Heart left ventricle (tissue), 16 donors: ENCODE measurements around the gene TSKU. TPM values are rescaled to one million over a fixed set of nuclear protein-coding genes. Genes with fewer than 3 reads are reported as not detected.

Source experiments
- ATAC-seq, 4 donors: fragments of 200-7000 bp; cut with Tn5 transposase; one replicate each; pipeline ENCODE4 v1.9.1; 2020 to 2022; ENCODE audit warnings: moderate library complexity in 4 of 4, mild to moderate bottlenecking in 3 of 4, moderate number of reproducible peaks in 1 of 4
- DNase-seq, 5 donors: peaks; one replicate each; pipeline ENCODE4 v3.0.0-alpha.2; 2020
- H3K27ac ChIP-seq, 12 donors: fragments of 200-600 bp; sonication (generic) in 4 of 12; one replicate each; pipeline versions ENCODE4 v1.5.0 to v1.8.0; 2016 to 2022; ENCODE audit warnings: mild to moderate bottlenecking in 2 of 12
- H3K27me3 ChIP-seq, 9 donors: fragments of 200-600 bp; sonication (generic) in 2 of 9; one replicate each; pipeline versions ENCODE4 v1.5.1 to v1.8.0; 2016 to 2022; ENCODE audit warnings: mild to moderate bottlenecking in 3 of 9
- H3K36me3 ChIP-seq, 9 donors: fragments of 200-600 bp; sonication (generic) in 2 of 9; one replicate each; pipeline versions ENCODE4 v1.5.0 to v1.8.0; 2018 to 2022; ENCODE audit warnings: mild to moderate bottlenecking in 2 of 9
- H3K4me1 ChIP-seq, 12 donors: fragments of 200-600 bp; sonication (generic) in 4 of 12; one replicate each; pipeline versions ENCODE4 v1.5.0 to v1.8.0; 2016 to 2022; ENCODE audit warnings: mild to moderate bottlenecking in 3 of 12
- H3K4me3 ChIP-seq, 12 donors: fragments of 200-600 bp; sonication (generic) in 4 of 12; one replicate each; pipeline versions ENCODE4 v1.5.0 to v1.8.0; 2017 to 2022; ENCODE audit warnings: mild to moderate bottlenecking in 9 of 12, moderate library complexity in 4 of 12
- H3K9me3 ChIP-seq, 12 donors: fragments of 200-600 bp; sonication (generic) in 4 of 12; one replicate each; pipeline versions ENCODE4 v1.5.0 to v1.8.0; 2016 to 2022; ENCODE audit warnings: mild to moderate bottlenecking in 1 of 12
- CTCF ChIP-seq, 12 donors: fragments of 200-600 bp; sonication (generic) in 4 of 12; IDR thresholded peaks; one replicate each; pipeline versions ENCODE4 v1.5.0 to v1.8.0; 2018 to 2022; ENCODE audit warnings: antibody characterized with exemption in 12 of 12, mild to moderate bottlenecking in 5 of 12
- POLR2A ChIP-seq, 2 donors: fragments of 450-650 bp; IDR thresholded peaks; one replicate each; pipeline ENCODE4 v1.6.1; 2017; ENCODE audit warnings: antibody characterized with exemption in 2 of 2, mild to moderate bottlenecking in 2 of 2, moderate library complexity in 2 of 2
- WGBS, 4 donors: extraction: QIAGEN DNeasy Blood & Tissue Kit in 2 of 4; methylation state at CpG; one replicate each; pipeline versions ENCODE4 v1.1.5 to v1.1.7; 2013 to 2018; 5-methylcytosine and 5-hydroxymethylcytosine counted together
- intact Hi-C, 10 donors: fragments of 100-400 bp; cut with DNase I; formaldehyde crosslinking; loops; one replicate each; pipeline versions ENCODE4 v1.11.1 to v1.14.2; 2022
- polyA plus RNA-seq, 2 donors: library from polyadenylated mRNA; stranded (reverse); fragments of 200-250 nt; gene quantifications; one replicate each; pipeline ENCODE4 v1.2.3, GENCODE V29; 2013
- total RNA-seq, 9 donors: library from RNA; depleted of rRNA in 2 of 9; stranded (reverse); fragments of >200 nt in 2 of 9; fragmentation: NEBNext Ultra II Directional in 3 of 9; extraction: Animal tissue kit (Norgen Biotek cat#: 25700) in 3 of 9; gene quantifications; one replicate each; pipeline versions ENCODE4 v1.1.0 to v1.2.4, GENCODE V29; 2016 to 2023
- donor health status: ischemic (EF 13 %, LVEDD 7.1; RV severe dilation, severe dysfunction).
- donor health status: healthy with polysubstance abuse.
- donor health status: DM: no; HTN: yes; CAD: no.
- donor health status: DM: no; HTN: no; CAD: no.
- donor health status: ischemic (EF 25% LVEDD 6.9; RV normal size, moderate dysfunction).
- donor health status: ischemic (EF 25% LVEDD 5.7; RV mildly dilated, moderate dysfunction).
- donor health status: healthy.
- donor health status: DM: yes; HTN: yes; CAD: no.
- donor health status: ischemic (EF 35%, LVEDD 5.7; RV mildly dilated, moderate dysfunction).
- donor health status: nonischemic (EF 11% LVEDD 7.7; RV severe dilation, severe dysfunction).
- donor health status: DM: yes; HTN: yes; CAD: no.
- donor health status: PGD.
- donor health status: ischemic (EF 29% LVEDD 5.4; RV normal size, mild dysfunction).
- donor health status: nonischemic (EF 23%, LVEDD 6.1; RV moderate dilation, normal function).

Gene TSKU
- total and polyA plus RNA-seq, 11 donors: 4.5 to 39.8 (median 11.2) TPM

- intact Hi-C loops: loop anchor here in 5 of 10 donors (2.0 to 10.0 kb wide), 3 partner anchors 35 to 287 kb away; no protein-coding TSS in a partner anchor
- WGBS, 4 donors: 93 to 95% (median 93%) methylated on average over 11 of the region's 11 CpGs
- peaks cover 0 to 35% (median 20%) of the 10 kb centered on the region in 12 donors for H3K4me1 ChIP-seq
These were observed 14.4 kb downstream of the TSKU start for GRCh38 chr11:76797341-76798201.

GRCh38 chr11:76798202-76798581 lies 15.0 kb downstream of the TSKU start:
- H3K27ac ChIP-seq: peak overlapping the region in 1 of 12 donors; percentile 16

More at GRCh38 chr11:76797341-76798201, 14.4 kb downstream of the TSKU start:
- Histone ChIP-seq H3K4me3 (no peak overlapping the region), H3K36me3 (peaks cover 0 to 17% (median 6%) of the 10 kb centered on the region in 9 donors), H3K27ac (peak overlapping the region in 1 of 12 donors; percentile 6), H3K27me3 (no peaks in the 10 kb centered on the region), H3K9me3 (no peaks in the 10 kb centered on the region)
- DNase-seq (peak in 1 of 5 donors; percentile 5), ATAC-seq (no peak)
- no peak for TF ChIP-seq POLR2A (IDR thresholded peaks at IDR 0.05)
- TF ChIP-seq CTCF (IDR thresholded peaks at IDR 0.05): no peak

GRCh38 chr11:76798671-76799065 lies 15.5 kb downstream of the TSKU start:
- peak overlapping the region in 10 of 12 donors; percentile 16 to 47 (median 42) for H3K4me3 ChIP-seq
- peak in 3 of 4 donors; percentile 2 to 5 (median 5) for ATAC-seq
- TF ChIP-seq POLR2A (IDR thresholded peaks at IDR 0.05) (no peak), CTCF (IDR thresholded peaks at IDR 0.05) (no peak)

More at GRCh38 chr11:76798202-76798581, 15.0 kb downstream of the TSKU start:
- TF ChIP-seq CTCF (IDR thresholded peaks at IDR 0.05) (no peak), POLR2A (IDR thresholded peaks at IDR 0.05) (no peak)
- intact Hi-C loops: loop anchor here in 5 of 10 donors (2.0 to 10.0 kb wide), 3 partner anchors 35 to 287 kb away; no protein-coding TSS in a partner anchor
- Histone ChIP-seq H3K4me3 (no peak overlapping the region), H3K27me3 (no peaks in the 10 kb centered on the region), H3K4me1 (peaks cover 0 to 33% (median 15%) of the 10 kb centered on the region in 12 donors), H3K9me3 (no peaks in the 10 kb centered on the region), H3K36me3 (peaks cover 0 to 17% (median 6%) of the 10 kb centered on the region in 9 donors)
- no peak for ATAC-seq
- no peak for DNase-seq
- WGBS, 4 donors: 97 to 99% (median 97%) methylated on average over 5 of the region's 5 CpGs

More at GRCh38 chr11:76798671-76799065, 15.5 kb downstream of the TSKU start:
- Histone ChIP-seq H3K27ac (peak overlapping the region in 6 of 12 donors; percentile 0 to 63 (median 26)), H3K27me3 (no peaks in the 10 kb centered on the region), H3K4me1 (peaks cover 0 to 33% (median 11%) of the 10 kb centered on the region in 12 donors), H3K9me3 (no peaks in the 10 kb centered on the region), H3K36me3 (peaks cover 0 to 17% (median 6%) of the 10 kb centered on the region in 9 donors)
- WGBS, 4 donors: 65 to 71% (median 70%) methylated on average over 9 of the region's 9 CpGs
- intact Hi-C loops: loop anchor here (1.0 to 10.0 kb wide), 4 partner anchors 36 to 286 kb away; no protein-coding TSS in a partner anchor
- DNase-seq: no peak
